Tibial artery (tissue), 4 donors: ENCODE measurements around the gene NCOA3.

Experiments used
- DNase-seq, 2 donors: peaks; one replicate each; pipeline ENCODE4 v3.0.0-alpha.2; 2019
- H3K27ac ChIP-seq, 2 donors: fragments of 200-600 bp; sonication (generic) in 1 of 2; 1 replicate in 1 of 2; 2 replicates in 1 of 2; pipeline ENCODE4 v1.5.1; 2018 to 2019; ENCODE audit warnings: mild to moderate bottlenecking in 1 of 2
- H3K27me3 ChIP-seq, 2 donors: fragments of 200-600 bp; sonication (generic) in 1 of 2; one replicate each; pipeline versions ENCODE4 v1.5.1 to v1.6.0; 2016 to 2019
- H3K36me3 ChIP-seq, 3 donors: fragments of 200-600 bp; sonication (generic) in 2 of 3; one replicate each; pipeline ENCODE4 v1.5.1; 2016 to 2019; ENCODE audit warnings: mild to moderate bottlenecking in 2 of 3
- H3K4me1 ChIP-seq, 4 donors: fragments of 200-600 bp; sonication (generic) in 2 of 4; 1 replicate in 3 of 4; 2 replicates in 1 of 4; pipeline ENCODE4 v1.5.1; 2016 to 2019
- H3K4me3 ChIP-seq, 2 donors: fragments of 200-600 bp; sonication (generic) in 1 of 2; 1 replicate in 1 of 2; 2 replicates in 1 of 2; pipeline ENCODE4 v1.5.1; 2018 to 2019; ENCODE audit warnings: mild to moderate bottlenecking in 2 of 2
- H3K9me3 ChIP-seq, 3 donors: fragments of 200-600 bp; sonication (generic) in 1 of 3; one replicate each; pipeline ENCODE4 v1.5.1; 2016 to 2019
- intact Hi-C: fragments of 100-400 bp; cut with DNase I; formaldehyde crosslinking; loops from one replicate; pipeline ENCODE4 v1.15.0; 2023; ENCODE audit warnings: low total_unique reads
- TF ChIP-seq, protein P1 (sequence below), 2 experiments: fragments of 200-600 bp in 1 of 2; fragments of 450-650 bp in 1 of 2; IDR thresholded peaks; one replicate each; pipeline ENCODE4 v1.5.1; 2017 to 2019; ENCODE audit warnings: antibody characterized with exemption in 2 of 2, mild to moderate bottlenecking in 1 of 2, moderate library complexity in 1 of 2

NCOA3 gene

DNA sequence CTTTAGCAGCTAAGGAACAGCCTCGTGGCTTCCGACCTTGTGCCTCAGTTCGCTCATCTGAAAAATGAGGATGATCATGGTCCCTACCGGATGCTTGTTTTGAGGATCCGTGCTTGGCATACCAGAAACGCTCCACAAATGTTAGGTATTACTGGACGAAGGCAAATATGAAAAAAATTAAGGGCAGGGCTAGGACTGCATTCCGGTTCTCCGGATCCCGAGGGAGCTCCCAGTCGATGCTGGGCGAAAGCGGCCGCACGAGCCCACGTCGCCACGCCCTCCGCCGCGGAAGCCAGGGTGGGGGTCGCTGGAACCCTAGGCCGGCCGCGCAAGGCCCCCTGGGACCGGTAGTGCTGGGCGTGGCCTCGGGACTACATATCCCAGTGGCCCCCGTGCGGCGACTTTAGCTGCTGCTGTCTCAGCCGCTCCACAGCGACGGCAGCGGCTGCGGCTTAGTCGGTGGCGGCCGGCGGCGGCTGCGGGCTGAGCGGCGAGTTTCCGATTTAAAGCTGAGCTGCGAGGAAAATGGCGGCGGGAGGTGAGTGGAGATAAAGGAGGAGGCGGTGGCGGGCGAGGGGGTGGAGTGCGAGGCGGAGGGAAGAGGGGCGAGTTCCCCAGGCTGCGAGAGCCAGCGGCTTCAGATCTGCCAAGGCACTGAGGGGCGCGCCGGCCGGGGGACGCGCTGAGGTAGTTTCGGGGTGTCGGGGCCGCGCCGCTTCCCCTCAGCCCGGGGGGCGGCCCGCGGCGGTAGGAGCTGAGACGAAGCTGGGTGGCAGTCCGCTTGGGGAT lies at the start of gene NCOA3:
Gene NCOA3 (plus strand): TSS at position 406 of the 789 bp plus-strand sequence. CDS start 120,361 bp downstream, outside the sequence.
- H3K4me3 ChIP-seq: peak within 1 kb of the TSS; percentile 96 to 99
- H3K36me3 ChIP-seq: no peaks in the 10 kb centered on the region
- H3K27ac ChIP-seq: peak within 1 kb of the TSS; percentile 97
- intact Hi-C loops: no loop called here
- H3K27me3 ChIP-seq: no peaks in the 10 kb centered on the region
- H3K4me1 ChIP-seq: peaks cover 0 to 40% (median 13%) of the 10 kb centered on the region in 4 donors
- peak; percentile 93 for DNase-seq
- TF ChIP-seq, protein P1, sequence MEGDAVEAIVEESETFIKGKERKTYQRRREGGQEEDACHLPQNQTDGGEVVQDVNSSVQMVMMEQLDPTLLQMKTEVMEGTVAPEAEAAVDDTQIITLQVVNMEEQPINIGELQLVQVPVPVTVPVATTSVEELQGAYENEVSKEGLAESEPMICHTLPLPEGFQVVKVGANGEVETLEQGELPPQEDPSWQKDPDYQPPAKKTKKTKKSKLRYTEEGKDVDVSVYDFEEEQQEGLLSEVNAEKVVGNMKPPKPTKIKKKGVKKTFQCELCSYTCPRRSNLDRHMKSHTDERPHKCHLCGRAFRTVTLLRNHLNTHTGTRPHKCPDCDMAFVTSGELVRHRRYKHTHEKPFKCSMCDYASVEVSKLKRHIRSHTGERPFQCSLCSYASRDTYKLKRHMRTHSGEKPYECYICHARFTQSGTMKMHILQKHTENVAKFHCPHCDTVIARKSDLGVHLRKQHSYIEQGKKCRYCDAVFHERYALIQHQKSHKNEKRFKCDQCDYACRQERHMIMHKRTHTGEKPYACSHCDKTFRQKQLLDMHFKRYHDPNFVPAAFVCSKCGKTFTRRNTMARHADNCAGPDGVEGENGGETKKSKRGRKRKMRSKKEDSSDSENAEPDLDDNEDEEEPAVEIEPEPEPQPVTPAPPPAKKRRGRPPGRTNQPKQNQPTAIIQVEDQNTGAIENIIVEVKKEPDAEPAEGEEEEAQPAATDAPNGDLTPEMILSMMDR (IDR thresholded peaks at IDR 0.05): peak; percentile 58 to 81
- no peaks in the 10 kb centered on the region for H3K9me3 ChIP-seq

DNA sequence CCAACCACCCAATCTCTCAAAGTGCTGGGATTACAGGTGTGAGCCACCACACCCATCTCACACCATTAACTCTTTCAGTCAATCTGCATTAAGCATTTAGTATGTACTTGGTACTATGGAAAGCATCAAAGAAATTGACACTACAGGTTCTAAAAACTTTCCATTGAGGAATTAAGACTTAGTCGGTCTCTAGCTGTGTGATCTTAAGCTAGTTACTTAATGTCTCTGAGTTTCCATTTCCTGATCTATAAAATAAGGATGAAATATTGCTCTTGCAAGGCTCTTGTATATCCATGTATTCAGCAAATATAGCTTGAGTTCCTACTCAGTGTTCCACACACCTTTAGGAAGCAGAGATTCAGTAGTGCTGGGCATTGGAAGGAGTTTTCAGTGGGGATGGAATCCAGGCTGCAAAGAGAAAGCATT lies 48.9 kb upstream of the NCOA3 start:
- H3K27ac ChIP-seq: peak overlapping the region; percentile 46 to 63
- TF ChIP-seq, protein P1 (IDR thresholded peaks at IDR 0.05): no peak
- intact Hi-C loops: no loop called here

DNA sequence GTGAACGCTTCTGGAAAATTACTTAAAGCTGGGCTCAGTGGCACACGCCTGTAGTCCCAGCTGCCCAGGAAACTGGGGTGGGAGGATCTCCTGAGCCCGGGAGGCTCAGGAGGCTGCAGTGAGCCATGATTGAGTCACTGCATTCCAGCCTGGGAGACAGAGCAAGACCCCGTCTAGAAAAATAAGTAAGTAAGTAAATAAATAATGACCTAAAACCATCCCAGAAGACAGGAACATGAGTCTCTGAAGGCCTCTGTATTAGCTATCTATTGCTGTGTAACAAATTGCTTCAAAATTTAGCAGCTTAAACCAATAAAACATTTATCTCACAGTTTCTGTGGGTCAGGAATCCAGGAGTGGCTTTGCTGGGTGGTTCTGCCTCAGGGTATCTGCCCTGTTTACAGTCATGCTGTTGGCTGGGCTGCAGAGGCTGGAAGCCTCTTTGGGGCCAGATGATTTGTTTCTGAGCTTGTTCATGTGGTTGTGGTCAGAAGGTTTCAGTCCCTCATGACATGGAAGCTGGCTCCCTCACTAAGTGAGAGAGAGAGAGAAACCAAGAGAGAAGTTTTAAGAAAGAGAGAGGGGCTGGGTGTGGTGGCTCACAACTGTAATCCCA lies 48.4 kb upstream of the NCOA3 start:
- TF ChIP-seq, protein P1 (IDR thresholded peaks at IDR 0.05): no peak

More for the DNA sequence above, 48.9 kb upstream of the NCOA3 start:
- Histone ChIP-seq H3K36me3 (no peaks in the 10 kb centered on the region), H3K4me1 (peaks cover 0 to 25% (median 6%) of the 10 kb centered on the region in 4 donors), H3K9me3 (no peaks in the 10 kb centered on the region), H3K4me3 (no peak overlapping the region), H3K27me3 (no peaks in the 10 kb centered on the region)
- no peak for DNase-seq

DNA sequence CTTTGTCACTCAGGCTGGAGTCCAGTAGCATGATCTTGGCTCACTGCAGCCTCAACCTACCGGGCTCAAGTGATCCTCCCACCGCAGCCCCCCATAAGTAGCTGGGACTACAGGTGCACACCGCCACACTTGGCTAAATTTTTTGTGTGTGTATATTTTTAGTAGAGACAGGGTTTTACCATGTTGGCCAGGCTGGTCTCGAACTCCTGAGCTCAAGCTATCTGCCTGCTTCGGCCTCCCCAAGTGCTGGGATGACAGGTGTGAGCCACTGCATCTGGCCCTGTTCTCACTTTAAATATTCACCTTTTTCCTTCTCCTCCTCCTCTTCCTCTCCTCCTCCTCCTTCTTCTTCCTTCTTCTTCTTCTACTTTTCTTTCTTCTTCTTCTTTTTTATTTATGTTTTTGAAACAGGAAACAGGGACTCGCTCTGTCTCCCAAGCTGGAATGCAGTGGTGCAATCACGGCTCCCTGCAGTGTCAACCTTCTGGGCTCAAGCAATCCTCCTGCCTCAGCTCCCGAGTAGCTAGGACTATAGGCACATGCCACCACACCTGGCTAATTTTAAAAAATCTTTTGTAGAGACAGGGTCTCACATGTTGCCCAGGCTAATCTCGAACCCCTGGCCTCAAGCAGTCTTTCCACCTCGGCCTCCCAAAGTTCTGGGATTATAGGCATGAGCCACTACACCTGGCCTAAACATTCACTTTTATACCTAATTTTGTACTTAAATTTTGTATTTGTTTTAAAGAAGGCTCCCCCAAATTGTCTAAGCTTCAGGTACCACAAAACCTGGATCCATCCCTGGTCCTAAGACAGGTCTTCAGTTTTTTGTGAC lies 47.2 kb upstream of the NCOA3 start:
- H3K9me3 ChIP-seq: no peaks in the 10 kb centered on the region
- intact Hi-C loops: no loop called here
- H3K27me3 ChIP-seq: no peaks in the 10 kb centered on the region
- peak overlapping the region in 1 of 2 donors; percentile 63 for H3K27ac ChIP-seq
- peaks cover 0 to 25% (median 6%) of the 10 kb centered on the region in 4 donors for H3K4me1 ChIP-seq
- H3K36me3 ChIP-seq: no peaks in the 10 kb centered on the region
- no peak for DNase-seq
- no peak overlapping the region for H3K4me3 ChIP-seq
- TF ChIP-seq, protein P1 (IDR thresholded peaks at IDR 0.05): no peak

More for the DNA sequence above, 48.4 kb upstream of the NCOA3 start:
- Histone ChIP-seq H3K36me3 (no peaks in the 10 kb centered on the region), H3K27ac (peak overlapping the region; percentile 46 to 63), H3K4me3 (no peak overlapping the region), H3K9me3 (no peaks in the 10 kb centered on the region), H3K4me1 (peaks cover 0 to 25% (median 6%) of the 10 kb centered on the region in 4 donors), H3K27me3 (no peaks in the 10 kb centered on the region)
- DNase-seq: no peak
- intact Hi-C loops: no loop called here
